H9 (cell line): ENCODE data around the gene ARHGEF7. TPM values are rescaled to one million over a fixed set of nuclear protein-coding genes. Genes with fewer than 3 reads are reported as not detected.
A peak's percentile ranks its signal among the peaks of the same experiment; 100 is the strongest.

Source experiments
- DNase-seq: peaks from one replicate; pipeline ENCODE4 v3.0.0-alpha.2; 2017
- H2AFZ ChIP-seq: one replicate; pipeline ENCODE4 v1.6.1; 2013; ENCODE audit warnings: mild to moderate bottlenecking, low read length, control low read depth, moderate library complexity
- H2AK5ac ChIP-seq: 2 replicates; pipeline ENCODE4 v1.6.1; 2013; ENCODE audit warnings: low read length, control low read depth, mixed read lengths; ENCODE audit not compliant: insufficient read length
- H2BK120ac ChIP-seq: one replicate; pipeline ENCODE4 v1.6.1; 2013; ENCODE audit warnings: low read depth, mild to moderate bottlenecking, low read length, control low read depth, inconsistent platforms; ENCODE audit not compliant: poor library complexity, severe bottlenecking
- H2BK12ac ChIP-seq: 2 replicates; pipeline ENCODE4 v1.6.1; 2013; ENCODE audit warnings: low read length, control low read depth, mixed read lengths, low read depth; ENCODE audit not compliant: insufficient read length
- H2BK15ac ChIP-seq: 2 replicates; pipeline ENCODE4 v1.6.1; 2013; ENCODE audit warnings: low read depth, low read length, control low read depth
- H2BK20ac ChIP-seq: one replicate; pipeline ENCODE4 v1.6.1; 2013; ENCODE audit warnings: low read depth, mild to moderate bottlenecking, low read length, control low read depth, inconsistent platforms; ENCODE audit not compliant: poor library complexity, severe bottlenecking
- H2BK5ac ChIP-seq: 2 replicates; pipeline ENCODE4 v1.6.1; 2013; ENCODE audit warnings: low read length, control low read depth, mixed read lengths; ENCODE audit not compliant: insufficient read length
- H3K14ac ChIP-seq: 2 replicates; pipeline ENCODE4 v1.6.1; 2013; ENCODE audit warnings: low read length, control low read depth; ENCODE audit not compliant: insufficient read depth
- H3K18ac ChIP-seq: 2 replicates; pipeline ENCODE4 v1.6.1; 2013; ENCODE audit warnings: low read depth, mild to moderate bottlenecking, mixed read lengths, low read length, control low read depth; ENCODE audit not compliant: insufficient read length
- H3K23ac ChIP-seq: 2 replicates; pipeline ENCODE4 v1.6.1; 2013; ENCODE audit warnings: low read length, control low read depth, mixed read lengths, low read depth; ENCODE audit not compliant: insufficient read length
- H3K23me2 ChIP-seq: 2 replicates; pipeline ENCODE4 v1.6.1; 2013; ENCODE audit warnings: low read depth, mild to moderate bottlenecking, mixed read lengths, low read length, control low read depth; ENCODE audit not compliant: insufficient read length, poor library complexity, severe bottlenecking
- H3K27ac ChIP-seq: 2 replicates; pipeline ENCODE4 v1.5.1; 2013; ENCODE audit warnings: low read length, control low read depth, mixed read lengths, low read depth; ENCODE audit not compliant: insufficient read length
- H3K27me3 ChIP-seq: 2 replicates; pipeline ENCODE4 v1.6.1; 2013; ENCODE audit warnings: low read length, control low read depth, inconsistent platforms; ENCODE audit not compliant: insufficient read depth
- H3K4ac ChIP-seq: 2 replicates; pipeline ENCODE4 v1.6.1; 2013; ENCODE audit warnings: low read depth, mild to moderate bottlenecking, control low read depth, inconsistent platforms, low read length, moderate library complexity
- H3K4me1 ChIP-seq: 2 replicates; pipeline ENCODE4 v1.6.1; 2013; ENCODE audit warnings: low read length, control low read depth, inconsistent platforms; ENCODE audit not compliant: insufficient read depth
- H3K4me2 ChIP-seq: 2 replicates; pipeline ENCODE4 v1.6.1; 2013; ENCODE audit warnings: low read length, control low read depth, mixed read lengths; ENCODE audit not compliant: insufficient read length, insufficient read depth
- H3K56ac ChIP-seq: 2 replicates; pipeline ENCODE4 v1.6.1; 2013; ENCODE audit warnings: low read depth, mild to moderate bottlenecking, mixed read lengths, low read length, control low read depth; ENCODE audit not compliant: insufficient read length
- H3K79me1 ChIP-seq: 2 replicates; pipeline ENCODE4 v1.6.1; 2013; ENCODE audit warnings: low read depth, mild to moderate bottlenecking, moderate library complexity, low read length, control low read depth, inconsistent platforms; ENCODE audit not compliant: insufficient read depth, poor library complexity, severe bottlenecking
- H3K79me2 ChIP-seq: 2 replicates; pipeline ENCODE4 v1.6.1; 2013; ENCODE audit warnings: low read length, control low read depth, inconsistent platforms; ENCODE audit not compliant: insufficient read depth
- H3K9ac ChIP-seq: 2 replicates; pipeline ENCODE4 v1.6.1; 2013; ENCODE audit warnings: low read length, control low read depth, mixed read lengths; ENCODE audit not compliant: insufficient read length; ENCODE audit errors: extremely low read depth
- H3K9me3 ChIP-seq: one replicate; pipeline ENCODE4 v1.6.1; 2013; ENCODE audit warnings: low read depth, low read length, inconsistent platforms; ENCODE audit not compliant: control insufficient read depth
- H3T11ph ChIP-seq: one replicate; pipeline ENCODE4 v1.6.1; 2013; ENCODE audit warnings: mild to moderate bottlenecking, low read length, control low read depth, inconsistent platforms
- H4K20me1 ChIP-seq: one replicate; pipeline ENCODE4 v1.6.1; 2013; ENCODE audit not compliant: control insufficient read depth, insufficient read length, insufficient read depth
- H4K5ac ChIP-seq: 2 replicates; pipeline ENCODE4 v1.6.1; 2013; ENCODE audit warnings: low read depth, mild to moderate bottlenecking, mixed read lengths, low read length, control low read depth; ENCODE audit not compliant: insufficient read length
- H4K8ac ChIP-seq: replicated peaks from 2 replicates; pipeline ENCODE4 v1.6.1; 2013; ENCODE audit warnings: low read length, control low read depth, mixed read lengths, low read depth; ENCODE audit not compliant: insufficient read length
- H4K91ac ChIP-seq: 2 replicates; pipeline ENCODE4 v1.6.1; 2013; ENCODE audit warnings: low read depth, mild to moderate bottlenecking, moderate library complexity, mixed read lengths, low read length, control low read depth; ENCODE audit not compliant: insufficient read length
- H3K27ac Mint-ChIP-seq, 3 experiments: 2 replicates in 2 of 3; 3 replicates in 1 of 3; pipeline ENCODE4 v1.8.0; 2020 to 2021; ENCODE audit warnings: mixed read lengths in 3 of 3, mild to moderate bottlenecking in 1 of 3, moderate library complexity in 1 of 3
- H3K27me3 Mint-ChIP-seq: 2 replicates; pipeline ENCODE4 v1.8.0; 2021; ENCODE audit warnings: low read depth, mild to moderate bottlenecking, moderate library complexity, mixed read lengths
- H3K36me3 Mint-ChIP-seq, 3 experiments: 2 replicates in 2 of 3; 3 replicates in 1 of 3; pipeline ENCODE4 v1.8.0; 2020 to 2021; ENCODE audit warnings: low read depth in 3 of 3, mixed read lengths in 3 of 3; ENCODE audit not compliant: insufficient read depth in 1 of 3
- H3K4me1 Mint-ChIP-seq, 2 experiments: 2 replicates each; pipeline ENCODE4 v1.8.0; 2020; ENCODE audit warnings: mixed read lengths in 2 of 2
- H3K4me3 Mint-ChIP-seq, 2 experiments: 2 replicates in 1 of 2; 3 replicates in 1 of 2; pipeline ENCODE4 v1.8.0; 2020 to 2021; ENCODE audit warnings: mild to moderate bottlenecking in 2 of 2, mixed read lengths in 2 of 2, moderate library complexity in 1 of 2
- H3K9me3 Mint-ChIP-seq, 2 experiments: 2 replicates in 1 of 2; 3 replicates in 1 of 2; pipeline ENCODE4 v1.8.0; 2020; ENCODE audit warnings: mild to moderate bottlenecking in 2 of 2, mixed read lengths in 2 of 2, moderate library complexity in 1 of 2
- WGBS: extraction: QIAGEN DNeasy Blood & Tissue Kit; methylation state at CpG from one replicate; pipeline ENCODE4 v1.1.7; 2013; ENCODE audit warnings: missing lambda C conversion rate, low lambda C conversion rate, mixed read lengths; ENCODE audit not compliant: insufficient read length; ENCODE audit errors: extremely low coverage; 5-methylcytosine and 5-hydroxymethylcytosine counted together
- total RNA-seq: library from RNA; stranded (reverse); gene quantifications from 2 replicates; pipeline ENCODE4 v1.2.1, GENCODE V29; 2021
- TF ChIP-seq, protein P1 (sequence below): fragments of 200-600 bp; sonication (generic); conservative IDR thresholded peaks from 3 replicates; pipeline ENCODE4 v1.8.0; 2021; ENCODE audit warnings: antibody characterized with exemption, mild to moderate bottlenecking

The ARHGEF7 gene
- total RNA-seq, 1 experiment from 2014 or later: 51.9 TPM

DNA sequence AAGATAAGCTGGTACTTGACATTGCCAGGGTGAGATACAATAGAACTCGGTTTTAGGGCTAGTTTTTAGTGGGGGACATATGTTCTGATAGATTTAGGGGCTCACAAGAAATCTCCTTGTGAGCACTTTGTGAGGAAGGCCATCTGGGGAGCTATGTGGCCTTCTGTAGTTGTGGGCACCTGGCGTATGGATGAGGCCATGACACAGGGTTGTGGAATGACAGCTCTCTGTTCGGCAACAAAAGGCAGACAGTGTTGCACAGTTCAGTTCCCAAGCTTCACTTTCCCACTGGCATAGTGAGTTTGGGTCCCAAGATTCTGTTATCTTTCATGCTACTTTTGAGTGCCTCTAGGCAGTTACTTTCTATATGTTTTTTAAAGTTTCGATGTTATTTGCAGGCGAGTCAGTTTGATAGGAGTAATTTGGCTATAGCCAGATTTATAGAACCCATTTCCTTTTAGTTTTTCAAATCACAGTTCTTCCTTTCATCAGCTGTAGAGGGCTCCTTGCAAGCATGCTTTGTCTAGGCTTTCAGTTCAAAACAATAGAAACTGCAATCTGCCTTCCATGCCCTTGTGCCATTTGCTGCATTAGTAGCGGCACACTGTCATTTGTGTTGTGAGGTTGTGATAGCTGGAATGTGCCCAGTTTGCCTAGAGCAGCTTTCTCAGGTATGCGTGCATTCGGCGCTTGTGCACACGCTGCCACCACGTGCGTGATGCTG is 134.7 kb downstream of the ARHGEF7 start:
- Mint-ChIP-seq H3K36me3 (peaks cover 19 to 47% (median 42%) of the 10 kb centered on the region in 3 experiments), H3K27ac (peak overlapping the region; percentile 12 to 71 (median 13); a peak in 2 of 7 replicates)

More for the DNA sequence above, 134.7 kb downstream of the ARHGEF7 start:
- Mint-ChIP-seq H3K4me1 (peaks cover 0 to 5% of the 10 kb centered on the region in 2 experiments; a peak in 1 of 4 replicates), H3K27me3 (no peaks in the 10 kb centered on the region), H3K9me3 (no peaks in the 10 kb centered on the region), H3K4me3 (no peak overlapping the region)
- TF ChIP-seq, protein P1, sequence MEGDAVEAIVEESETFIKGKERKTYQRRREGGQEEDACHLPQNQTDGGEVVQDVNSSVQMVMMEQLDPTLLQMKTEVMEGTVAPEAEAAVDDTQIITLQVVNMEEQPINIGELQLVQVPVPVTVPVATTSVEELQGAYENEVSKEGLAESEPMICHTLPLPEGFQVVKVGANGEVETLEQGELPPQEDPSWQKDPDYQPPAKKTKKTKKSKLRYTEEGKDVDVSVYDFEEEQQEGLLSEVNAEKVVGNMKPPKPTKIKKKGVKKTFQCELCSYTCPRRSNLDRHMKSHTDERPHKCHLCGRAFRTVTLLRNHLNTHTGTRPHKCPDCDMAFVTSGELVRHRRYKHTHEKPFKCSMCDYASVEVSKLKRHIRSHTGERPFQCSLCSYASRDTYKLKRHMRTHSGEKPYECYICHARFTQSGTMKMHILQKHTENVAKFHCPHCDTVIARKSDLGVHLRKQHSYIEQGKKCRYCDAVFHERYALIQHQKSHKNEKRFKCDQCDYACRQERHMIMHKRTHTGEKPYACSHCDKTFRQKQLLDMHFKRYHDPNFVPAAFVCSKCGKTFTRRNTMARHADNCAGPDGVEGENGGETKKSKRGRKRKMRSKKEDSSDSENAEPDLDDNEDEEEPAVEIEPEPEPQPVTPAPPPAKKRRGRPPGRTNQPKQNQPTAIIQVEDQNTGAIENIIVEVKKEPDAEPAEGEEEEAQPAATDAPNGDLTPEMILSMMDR: no peak
- H3K27ac ChIP-seq: no peak overlapping the region
- no peak overlapping the region for H3K9ac ChIP-seq
- H3K79me1 ChIP-seq: peaks cover 5% of the 10 kb centered on the region
- no CpG with 5 or more reads among the region's 12 CpGs for WGBS
- H4K20me1 ChIP-seq: no peaks in the 10 kb centered on the region
- no peaks in the 10 kb centered on the region for H3K23me2 ChIP-seq
- H2AFZ ChIP-seq: no peak overlapping the region
- no peak overlapping the region for H2BK20ac ChIP-seq
- H2AK5ac ChIP-seq: no peak overlapping the region
- no peaks in the 10 kb centered on the region for H3K4me1 ChIP-seq
- no peak overlapping the region for H3K4ac ChIP-seq
- no peak overlapping the region for H4K91ac ChIP-seq
- H2BK5ac ChIP-seq: no peak overlapping the region
- H4K8ac ChIP-seq: no peak overlapping the region
- no peak overlapping the region for H3K4me2 ChIP-seq
- H2BK12ac ChIP-seq: no peak overlapping the region
- no peak overlapping the region for H3T11ph ChIP-seq
- no peak overlapping the region for H2BK15ac ChIP-seq
- H3K9me3 ChIP-seq: no peaks in the 10 kb centered on the region
- H3K18ac ChIP-seq: no peak overlapping the region
- no peak overlapping the region for H3K23ac ChIP-seq
- H3K27me3 ChIP-seq: no peaks in the 10 kb centered on the region
- H3K79me2 ChIP-seq: peaks cover 2% of the 10 kb centered on the region; the same call in 1 of the 2 replicates
- H4K5ac ChIP-seq: peak overlapping the region; percentile 38
- H2BK120ac ChIP-seq: no peak overlapping the region
- H3K14ac ChIP-seq: no peak overlapping the region
- no peak overlapping the region for H3K56ac ChIP-seq
- no peak for DNase-seq
